Measurements from ENCODE around the gene GLT1D1. TPM values are rescaled to one million over a fixed set of nuclear protein-coding genes. Genes with fewer than 3 reads are reported as not detected.

Gene GLT1D1
- total RNA-seq, 1 donor from 2014 or later, result 3.2 TPM

DNA sequence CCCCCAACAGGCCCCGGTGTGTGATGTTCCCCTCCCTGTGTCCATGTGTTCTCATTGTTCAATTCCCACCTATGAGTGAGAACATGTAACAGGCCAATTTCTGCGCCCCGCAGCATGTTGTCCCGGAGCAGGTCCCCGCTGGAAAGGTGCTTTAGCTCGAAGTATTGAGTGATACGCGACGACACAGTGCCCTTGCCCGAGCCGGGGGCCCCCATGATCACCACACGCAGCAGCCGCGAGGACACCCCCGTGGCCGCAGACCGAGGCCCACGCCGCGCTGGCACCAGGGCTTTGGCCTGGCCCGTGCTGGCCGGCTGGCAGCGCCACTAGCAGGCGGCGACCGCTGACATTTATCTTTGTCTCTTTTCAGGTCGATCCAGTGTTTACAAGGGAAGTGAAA, 91.7 kb downstream of the GLT1D1 start:
- H3K27me3 Mint-ChIP-seq (ENCODE audit: low read depth), result peaks cover 3% of the 10 kb centered on the region
- no peaks in the 10 kb centered on the region for H3K36me3 Mint-ChIP-seq (ENCODE audit: low read depth)
- intact Hi-C loops (cut with micrococcal nuclease), result no loop called here
- no peak overlapping the region for H3K27ac Mint-ChIP-seq
- DNase-seq (ENCODE audit: low spot score), result no peak
- no peaks in the 10 kb centered on the region for H3K9me3 Mint-ChIP-seq
- H3K4me3 Mint-ChIP-seq (ENCODE audit: low read depth), result no peak overlapping the region
- peaks cover 5% of the 10 kb centered on the region for H3K4me1 Mint-ChIP-seq (ENCODE audit: low read depth)

DNA sequence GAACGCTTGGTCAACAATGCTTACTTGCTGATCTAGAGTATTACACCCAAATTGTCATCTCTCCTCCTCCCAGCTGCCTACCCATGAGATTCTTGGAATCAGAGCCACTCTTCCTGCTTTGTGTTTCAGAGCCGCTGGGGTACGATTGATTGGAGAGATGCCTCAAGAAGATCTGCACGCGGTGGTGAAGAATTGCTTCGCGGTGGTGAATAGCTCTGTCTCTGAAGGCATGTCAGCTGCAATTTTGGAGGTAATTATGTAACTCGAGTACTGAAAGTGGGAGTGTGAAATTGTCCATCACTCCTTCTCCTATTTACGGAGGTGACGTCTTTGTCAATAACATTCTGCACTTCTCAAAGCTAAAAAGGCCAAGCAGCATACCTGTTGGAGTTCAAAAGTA, 93.9 kb downstream of the GLT1D1 start:
- H3K9me3 Mint-ChIP-seq, result no peaks in the 10 kb centered on the region
- intact Hi-C loops (cut with micrococcal nuclease), result no loop called here
- H3K27me3 Mint-ChIP-seq (ENCODE audit: low read depth), result peaks cover 3% of the 10 kb centered on the region
- no peak for DNase-seq (ENCODE audit: low spot score)
- no peak overlapping the region for H3K4me3 Mint-ChIP-seq (ENCODE audit: low read depth)
- peaks cover 7% of the 10 kb centered on the region for H3K4me1 Mint-ChIP-seq (ENCODE audit: low read depth)
- no peaks in the 10 kb centered on the region for H3K36me3 Mint-ChIP-seq (ENCODE audit: low read depth)
- H3K27ac Mint-ChIP-seq, result no peak overlapping the region

DNA sequence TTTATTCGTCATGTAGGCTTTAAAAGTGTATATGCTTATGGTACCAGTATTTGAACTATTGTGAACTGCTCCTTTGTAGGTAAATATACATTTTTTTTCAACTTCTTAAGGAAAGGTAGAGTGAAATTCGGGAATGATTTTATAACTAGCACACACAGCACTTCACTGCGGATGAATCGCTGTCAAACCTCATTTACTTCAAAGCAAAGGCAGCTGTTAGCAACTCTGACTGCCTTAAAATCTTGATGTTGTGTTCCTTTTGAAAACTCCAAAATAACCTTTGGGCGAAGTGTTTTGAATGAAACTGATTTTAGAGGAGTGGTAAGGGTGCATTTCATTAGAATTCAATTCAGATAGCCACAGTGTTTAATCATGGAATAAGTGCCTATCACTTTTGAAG, 95.8 kb downstream of the GLT1D1 start:
- Mint-ChIP-seq H3K27me3 (ENCODE audit: low read depth) (no peaks in the 10 kb centered on the region), H3K9me3 (no peaks in the 10 kb centered on the region), H3K4me1 (ENCODE audit: low read depth) (peaks cover 7% of the 10 kb centered on the region), H3K4me3 (ENCODE audit: low read depth) (no peak overlapping the region), H3K27ac (no peak overlapping the region), H3K36me3 (ENCODE audit: low read depth) (no peaks in the 10 kb centered on the region)
- no peak for DNase-seq (ENCODE audit: low spot score)
- intact Hi-C loops (cut with micrococcal nuclease), result no loop called here

DNA sequence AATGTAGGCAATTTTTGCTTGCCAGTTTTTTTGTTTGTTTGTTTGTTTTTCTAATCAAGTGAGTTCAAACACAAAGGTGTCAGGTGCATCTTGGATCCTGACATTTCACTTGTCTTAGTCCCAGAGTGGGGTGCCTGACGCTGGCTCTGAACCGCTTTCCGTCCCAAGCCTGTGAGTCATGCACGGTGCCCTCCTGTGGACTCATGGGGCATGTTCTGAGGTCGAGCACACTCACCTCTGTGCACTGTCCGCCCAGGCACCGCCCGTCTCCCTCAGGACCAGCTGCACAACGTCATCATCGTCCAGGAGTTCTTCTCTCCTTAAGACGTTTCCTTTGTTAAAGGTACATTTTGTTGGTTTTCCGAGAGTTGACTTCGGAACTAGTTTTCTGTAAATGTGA, 98.2 kb downstream of the GLT1D1 start:
- DNase-seq (ENCODE audit: low spot score), result no peak

DNA sequence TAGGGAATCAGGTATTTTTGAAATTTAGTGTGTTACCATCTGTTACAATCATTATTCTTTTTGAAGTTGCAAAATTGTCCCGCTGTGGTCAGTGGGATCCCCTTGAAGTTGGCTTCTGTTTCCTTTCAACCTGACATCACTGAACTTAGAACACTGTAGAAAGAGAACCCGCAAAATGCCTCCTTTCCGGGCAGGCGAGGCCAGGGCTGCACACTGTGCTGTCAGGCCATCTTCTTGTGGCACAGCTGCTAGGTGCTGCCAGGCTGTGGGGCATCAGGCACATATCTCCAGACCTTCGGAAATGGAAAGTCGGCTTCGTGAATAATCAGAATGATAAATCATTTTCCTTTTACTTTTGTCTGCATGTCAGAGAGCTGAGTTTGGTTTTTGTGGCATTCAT, 103.5 kb downstream of the GLT1D1 start:
- intact Hi-C loops (cut with micrococcal nuclease), result no loop called here
- peaks cover 5% of the 10 kb centered on the region for H3K9me3 Mint-ChIP-seq
- no peak for DNase-seq (ENCODE audit: low spot score)
- H3K4me1 Mint-ChIP-seq (ENCODE audit: low read depth), result peaks cover 2% of the 10 kb centered on the region
- peaks cover 18% of the 10 kb centered on the region for H3K27me3 Mint-ChIP-seq (ENCODE audit: low read depth)
- H3K36me3 Mint-ChIP-seq (ENCODE audit: low read depth), result no peaks in the 10 kb centered on the region
- H3K4me3 Mint-ChIP-seq (ENCODE audit: low read depth), result no peak overlapping the region
- no peak overlapping the region for H3K27ac Mint-ChIP-seq

More for the DNA sequence above, 98.2 kb downstream of the GLT1D1 start:
- Mint-ChIP-seq H3K36me3 (ENCODE audit: low read depth) (no peaks in the 10 kb centered on the region), H3K4me1 (ENCODE audit: low read depth) (peaks cover 7% of the 10 kb centered on the region), H3K27ac (no peak overlapping the region), H3K27me3 (ENCODE audit: low read depth) (peaks cover 2% of the 10 kb centered on the region), H3K4me3 (ENCODE audit: low read depth) (no peak overlapping the region), H3K9me3 (no peaks in the 10 kb centered on the region)
- intact Hi-C loops (cut with micrococcal nuclease), result no loop called here

DNA sequence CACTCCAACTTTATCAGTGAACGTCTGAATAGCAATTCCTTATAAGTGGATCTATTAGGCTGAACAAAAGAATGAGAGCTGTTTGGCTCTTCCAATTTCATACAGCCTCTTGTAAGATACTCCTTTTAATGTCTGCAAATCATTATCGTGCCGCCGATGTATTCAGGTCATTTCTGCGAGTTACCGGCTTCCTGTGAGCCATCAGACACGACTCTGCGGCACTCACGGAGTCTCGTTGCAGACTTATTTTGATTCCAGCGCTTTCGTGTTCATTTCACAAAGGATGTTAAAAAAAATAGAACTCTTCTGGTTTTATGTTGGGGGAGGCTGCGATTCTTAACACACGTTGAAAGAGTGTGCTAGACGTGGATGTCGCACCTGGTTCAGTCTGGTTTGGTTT, 106.6 kb downstream of the GLT1D1 start:
- no peak for DNase-seq (ENCODE audit: low spot score)
- Mint-ChIP-seq H3K9me3 (peaks cover 5% of the 10 kb centered on the region), H3K4me3 (ENCODE audit: low read depth) (no peak overlapping the region), H3K36me3 (ENCODE audit: low read depth) (no peaks in the 10 kb centered on the region), H3K27me3 (ENCODE audit: low read depth) (peaks cover 18% of the 10 kb centered on the region), H3K4me1 (ENCODE audit: low read depth) (peaks cover 2% of the 10 kb centered on the region), H3K27ac (no peak overlapping the region)
- intact Hi-C loops (cut with micrococcal nuclease), result no loop called here

DNA sequence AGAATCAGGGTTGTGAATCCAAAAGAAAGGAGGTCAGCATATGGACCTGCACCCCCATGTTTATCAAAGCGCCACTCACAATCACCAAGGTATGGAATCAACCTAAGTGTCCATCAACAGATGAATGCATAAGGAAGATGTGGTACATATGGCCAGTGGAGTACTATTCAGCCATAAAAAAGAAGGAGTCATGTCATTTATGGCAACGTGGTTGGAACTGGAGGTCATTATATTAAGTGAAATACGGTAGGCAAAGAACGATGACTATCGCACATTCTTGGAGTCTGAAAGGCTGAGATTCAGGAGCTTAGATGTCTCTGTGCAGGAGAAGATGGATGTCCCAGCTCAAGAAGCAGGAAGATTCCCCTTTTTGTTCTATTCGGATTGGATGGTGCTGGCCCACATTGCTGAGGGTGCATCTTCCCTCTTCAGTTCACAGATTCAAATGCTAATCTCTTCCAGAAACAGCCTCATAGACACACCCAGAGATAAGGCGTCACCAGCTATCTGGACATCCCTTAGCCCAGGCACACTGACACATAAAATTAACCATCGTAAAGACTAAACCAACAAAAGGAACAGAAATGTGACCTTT, 108.1 kb downstream of the GLT1D1 start:
- Mint-ChIP-seq H3K4me1 (ENCODE audit: low read depth) (peaks cover 2% of the 10 kb centered on the region), H3K9me3 (peaks cover 5% of the 10 kb centered on the region), H3K27ac (no peak overlapping the region), H3K36me3 (ENCODE audit: low read depth) (no peaks in the 10 kb centered on the region), H3K4me3 (ENCODE audit: low read depth) (no peak overlapping the region), H3K27me3 (ENCODE audit: low read depth) (peaks cover 20% of the 10 kb centered on the region)
- no peak for DNase-seq (ENCODE audit: low spot score)
- intact Hi-C loops (cut with micrococcal nuclease), result no loop called here

DNA sequence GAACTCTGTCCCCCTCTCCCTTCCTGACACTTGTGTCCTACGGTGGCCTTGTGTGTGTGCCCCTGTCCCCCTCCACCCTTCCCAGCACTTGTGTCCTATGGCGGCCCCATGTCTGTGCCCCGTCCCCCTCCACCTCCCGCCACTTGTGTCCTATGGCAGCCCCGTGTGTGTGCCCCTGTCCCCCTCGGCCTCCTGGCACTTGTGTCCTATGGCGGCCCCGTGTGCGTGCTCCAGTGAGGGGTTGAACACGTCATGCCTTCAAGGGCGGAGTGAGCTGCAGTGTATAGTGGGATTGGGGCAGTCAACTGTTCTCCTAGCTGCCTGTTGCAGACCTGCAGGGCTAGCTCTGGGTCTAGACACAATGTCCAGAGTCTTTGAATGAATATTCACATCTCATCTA, 108.7 kb downstream of the GLT1D1 start:
- H3K27ac Mint-ChIP-seq, result no peak overlapping the region
- no peak overlapping the region for H3K4me3 Mint-ChIP-seq (ENCODE audit: low read depth)
- no peaks in the 10 kb centered on the region for H3K4me1 Mint-ChIP-seq (ENCODE audit: low read depth)
- peaks cover 5% of the 10 kb centered on the region for H3K9me3 Mint-ChIP-seq
- peaks cover 15% of the 10 kb centered on the region for H3K27me3 Mint-ChIP-seq (ENCODE audit: low read depth)
- intact Hi-C loops (cut with micrococcal nuclease), result no loop called here
- no peak for DNase-seq (ENCODE audit: low spot score)
- no peaks in the 10 kb centered on the region for H3K36me3 Mint-ChIP-seq (ENCODE audit: low read depth)

DNA sequence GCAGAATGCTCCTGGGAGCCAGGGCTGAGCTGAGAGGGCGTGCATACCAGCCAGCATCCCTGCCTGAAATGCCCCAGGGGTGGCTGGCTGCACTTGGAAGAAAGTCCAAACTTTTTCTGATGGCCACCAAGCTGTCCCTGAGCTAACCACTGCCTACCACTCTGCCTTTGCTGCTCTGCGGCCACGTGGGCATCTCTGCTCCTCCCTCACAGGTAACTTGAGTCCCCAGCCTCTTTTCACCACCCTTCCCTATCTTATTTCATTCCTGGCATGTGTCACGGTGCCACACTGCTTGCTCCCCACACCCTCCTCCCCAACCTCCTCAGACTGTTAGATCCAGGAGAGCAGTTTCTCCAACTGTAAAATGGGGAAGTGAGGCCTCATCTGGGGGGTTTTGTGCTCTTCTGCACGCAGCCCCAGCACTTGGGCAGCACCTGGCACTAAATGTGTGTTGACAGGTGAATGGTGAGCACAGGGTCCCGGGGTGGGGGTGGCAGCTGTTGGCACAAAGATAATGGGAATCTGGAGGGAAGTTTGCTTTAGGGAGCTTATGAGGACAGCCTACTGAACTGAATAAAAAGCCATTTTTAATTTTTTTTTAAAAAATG, 113.0 kb downstream of the GLT1D1 start:
- Mint-ChIP-seq H3K4me1 (ENCODE audit: low read depth) (peaks cover 8% of the 10 kb centered on the region), H3K27me3 (ENCODE audit: low read depth) (peaks cover 17% of the 10 kb centered on the region), H3K36me3 (ENCODE audit: low read depth) (no peaks in the 10 kb centered on the region), H3K4me3 (ENCODE audit: low read depth) (no peak overlapping the region), H3K9me3 (peaks cover 3% of the 10 kb centered on the region), H3K27ac (no peak overlapping the region)
- intact Hi-C loops (cut with micrococcal nuclease), result no loop called here
- no peak for DNase-seq (ENCODE audit: low spot score)

DNA sequence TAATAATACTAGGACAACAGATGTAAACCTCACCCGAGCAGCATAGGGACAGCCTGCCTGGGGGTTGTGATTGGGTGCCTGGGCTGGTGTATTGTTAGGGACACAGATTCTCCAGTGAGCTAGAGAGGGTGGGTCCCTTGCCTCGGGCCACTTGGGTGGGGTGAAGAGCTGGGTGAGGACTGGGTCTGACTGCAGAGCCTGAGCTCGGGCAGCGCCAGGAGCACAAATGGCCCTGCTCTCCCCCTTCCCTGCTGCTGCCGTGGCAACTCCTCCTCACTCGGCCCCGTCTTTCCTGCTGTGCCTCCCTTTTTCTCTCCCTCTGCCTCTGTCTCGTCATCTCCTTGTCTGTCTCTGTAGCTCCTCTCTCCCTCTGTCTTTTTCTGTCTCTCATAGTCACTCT, 115.4 kb downstream of the GLT1D1 start:
- DNase-seq (ENCODE audit: low spot score), result no peak
- Mint-ChIP-seq H3K36me3 (ENCODE audit: low read depth) (no peaks in the 10 kb centered on the region), H3K9me3 (no peaks in the 10 kb centered on the region), H3K4me1 (ENCODE audit: low read depth) (peaks cover 8% of the 10 kb centered on the region), H3K27ac (no peak overlapping the region), H3K27me3 (ENCODE audit: low read depth) (peaks cover 19% of the 10 kb centered on the region), H3K4me3 (ENCODE audit: low read depth) (no peak overlapping the region)
- intact Hi-C loops (cut with micrococcal nuclease), result loop anchor here (2.0 kb wide), 1 partner anchor 942 kb away; no protein-coding TSS in a partner anchor

DNA sequence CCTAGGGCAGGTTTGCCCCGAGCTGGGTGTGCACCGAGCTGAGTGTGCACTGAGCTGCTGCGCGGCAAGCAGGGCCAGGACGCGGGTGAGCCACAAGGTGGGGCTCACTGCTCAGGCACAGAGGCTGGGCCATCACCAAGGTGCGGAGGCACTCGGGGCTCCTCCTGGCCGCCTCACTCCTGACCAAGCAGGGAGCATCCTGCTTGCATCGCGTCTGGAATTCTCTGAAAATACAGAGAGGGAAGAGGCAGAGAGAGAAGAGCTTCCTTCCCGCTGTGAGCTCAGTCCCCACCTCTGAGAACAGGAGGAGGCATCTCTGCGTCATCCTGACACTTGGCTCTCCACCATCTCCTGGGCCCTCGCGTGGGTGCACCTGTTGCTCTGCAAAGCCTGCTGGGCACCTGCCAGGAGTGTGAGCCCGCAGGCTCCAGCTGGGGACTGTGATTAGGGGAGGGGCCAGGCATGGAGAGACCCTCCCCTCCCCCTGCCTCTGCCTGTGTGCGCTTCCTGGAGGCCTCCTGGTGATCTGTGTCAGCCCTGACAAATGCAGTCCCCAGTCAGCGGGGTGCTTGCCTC, 116.3 kb downstream of the GLT1D1 start:
- H3K36me3 Mint-ChIP-seq (ENCODE audit: low read depth), result no peaks in the 10 kb centered on the region
- no peak overlapping the region for H3K4me3 Mint-ChIP-seq (ENCODE audit: low read depth)
- DNase-seq (ENCODE audit: low spot score), result peak; percentile 15
- peaks cover 22% of the 10 kb centered on the region for H3K27me3 Mint-ChIP-seq (ENCODE audit: low read depth)
- H3K9me3 Mint-ChIP-seq, result no peaks in the 10 kb centered on the region
- peaks cover 8% of the 10 kb centered on the region for H3K4me1 Mint-ChIP-seq (ENCODE audit: low read depth)
- H3K27ac Mint-ChIP-seq, result no peak overlapping the region
- intact Hi-C loops (cut with micrococcal nuclease), result loop anchor here (2.0 kb wide), 1 partner anchor 941 kb away; no protein-coding TSS in a partner anchor

DNA sequence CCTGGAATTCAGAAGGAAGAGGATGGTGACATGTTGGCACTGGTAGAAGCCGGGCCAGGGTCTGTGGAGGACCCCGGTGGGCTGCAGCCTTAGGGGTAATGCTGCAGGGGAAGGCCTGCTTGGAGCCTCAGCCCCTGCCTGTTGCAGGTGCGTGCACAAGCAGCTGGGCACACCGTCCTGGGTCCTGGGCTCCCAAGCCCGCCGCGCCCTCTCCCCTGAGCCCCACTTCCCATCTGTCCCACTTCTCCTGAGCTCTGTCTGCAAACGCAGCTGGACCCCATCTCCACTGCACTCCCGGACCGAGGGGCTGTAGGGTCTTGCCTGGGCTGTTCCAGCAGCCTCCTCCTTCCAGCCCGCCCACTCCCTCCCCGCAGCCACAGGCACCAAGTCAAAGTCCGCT, 116.8 kb downstream of the GLT1D1 start:
- DNase-seq (ENCODE audit: low spot score), result no peak
- no peaks in the 10 kb centered on the region for H3K36me3 Mint-ChIP-seq (ENCODE audit: low read depth)
- no peaks in the 10 kb centered on the region for H3K9me3 Mint-ChIP-seq
- H3K4me1 Mint-ChIP-seq (ENCODE audit: low read depth), result peaks cover 8% of the 10 kb centered on the region
- intact Hi-C loops (cut with micrococcal nuclease), result no loop called here
- no peak overlapping the region for H3K27ac Mint-ChIP-seq
- peaks cover 22% of the 10 kb centered on the region for H3K27me3 Mint-ChIP-seq (ENCODE audit: low read depth)
- H3K4me3 Mint-ChIP-seq (ENCODE audit: low read depth), result no peak overlapping the region

DNA sequence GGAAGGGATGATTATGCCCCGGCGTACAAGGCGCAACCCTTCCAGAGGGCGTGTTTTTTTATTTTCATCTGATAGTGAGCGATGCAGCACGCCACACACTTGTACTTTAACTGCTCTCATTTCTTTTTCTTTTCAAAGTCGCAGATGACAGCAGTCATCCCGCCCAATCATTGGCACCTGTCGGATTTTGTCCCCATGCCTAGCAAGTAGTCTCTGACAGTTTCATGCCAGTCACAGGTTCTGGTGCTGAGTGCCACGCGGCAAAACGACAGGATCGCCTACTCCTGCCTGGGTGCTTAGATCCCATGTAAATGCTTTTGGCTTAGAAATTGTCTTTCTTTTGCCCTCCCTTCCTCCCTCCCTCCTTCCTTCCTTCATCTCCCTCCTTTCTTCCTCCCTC, 117.7 kb downstream of the GLT1D1 start:
- intact Hi-C loops (cut with micrococcal nuclease), result no loop called here
- Mint-ChIP-seq H3K4me1 (ENCODE audit: low read depth) (peaks cover 11% of the 10 kb centered on the region), H3K27ac (no peak overlapping the region), H3K27me3 (ENCODE audit: low read depth) (peaks cover 21% of the 10 kb centered on the region), H3K4me3 (ENCODE audit: low read depth) (no peak overlapping the region), H3K9me3 (no peaks in the 10 kb centered on the region), H3K36me3 (ENCODE audit: low read depth) (no peaks in the 10 kb centered on the region)
- no peak for DNase-seq (ENCODE audit: low spot score)
